ENCODE measurements around the gene GRIK5.

GRIK5 gene

DNA sequence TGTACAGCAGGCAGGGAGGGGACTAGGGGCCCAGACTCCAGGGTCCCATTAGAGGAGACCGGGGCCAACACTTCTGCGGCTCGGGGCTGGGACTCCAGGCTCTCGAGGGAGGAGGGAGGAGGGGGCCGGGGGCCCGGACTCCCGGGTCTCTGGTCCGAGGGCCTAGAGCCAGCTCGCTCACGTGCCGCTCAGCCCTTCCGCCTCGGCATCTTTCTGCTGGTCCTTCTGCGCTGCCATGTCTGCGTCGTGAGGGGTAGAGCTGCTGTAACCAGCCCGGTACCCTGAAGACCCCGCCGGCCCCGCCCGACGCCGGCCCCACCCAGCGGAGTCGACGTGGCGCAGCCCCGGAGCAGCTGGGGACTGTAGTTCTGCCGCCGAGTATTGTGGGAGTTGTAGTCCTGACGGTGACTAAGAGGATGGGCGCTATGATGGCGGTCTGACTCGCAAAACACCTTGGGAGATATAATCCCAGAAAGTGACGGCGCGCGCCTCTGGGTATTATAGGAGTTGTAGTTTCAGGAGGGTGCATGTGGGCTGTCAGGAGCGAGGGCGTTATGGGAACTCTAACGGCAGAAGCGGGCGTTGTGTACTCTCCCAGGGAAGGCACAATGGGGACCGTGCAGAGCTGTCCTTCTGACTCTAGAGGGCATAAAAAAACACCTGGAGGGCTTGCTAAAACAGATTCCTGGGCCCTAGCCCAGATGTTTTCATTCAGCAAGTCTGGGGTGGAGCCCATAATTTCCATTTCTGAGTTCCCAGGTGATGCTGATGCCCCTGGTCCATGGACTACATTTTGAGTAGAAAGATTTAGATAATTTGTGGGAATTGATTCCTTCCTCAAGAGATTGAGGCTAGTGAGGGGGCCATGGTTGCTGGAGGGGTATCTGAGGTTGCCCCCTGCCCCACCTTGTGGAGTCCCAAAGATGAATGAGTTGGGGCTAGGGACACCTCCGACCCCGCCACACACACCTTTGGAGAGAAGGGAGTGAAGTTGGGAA is 110.7 kb downstream of the GRIK5 start, which contains the start of gene RABAC1 (continued):
- TF ChIP-seq, protein P1, sequence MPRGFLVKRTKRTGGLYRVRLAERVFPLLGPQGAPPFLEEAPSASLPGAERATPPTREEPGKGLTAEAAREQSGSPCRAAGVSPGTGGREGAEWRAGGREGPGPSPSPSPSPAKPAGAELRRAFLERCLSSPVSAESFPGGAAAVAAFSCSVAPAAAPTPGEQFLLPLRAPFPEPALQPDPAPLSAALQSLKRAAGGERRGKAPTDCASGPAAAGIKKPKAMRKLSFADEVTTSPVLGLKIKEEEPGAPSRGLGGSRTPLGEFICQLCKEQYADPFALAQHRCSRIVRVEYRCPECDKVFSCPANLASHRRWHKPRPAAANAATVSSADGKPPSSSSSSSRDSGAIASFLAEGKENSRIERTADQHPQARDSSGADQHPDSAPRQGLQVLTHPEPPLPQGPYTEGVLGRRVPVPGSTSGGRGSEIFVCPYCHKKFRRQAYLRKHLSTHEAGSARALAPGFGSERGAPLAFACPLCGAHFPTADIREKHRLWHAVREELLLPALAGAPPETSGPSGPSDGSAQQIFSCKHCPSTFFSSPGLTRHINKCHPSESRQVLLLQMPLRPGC (tag by site-specific recombination; IDR thresholded peaks at IDR 0.05): no peak

DNA sequence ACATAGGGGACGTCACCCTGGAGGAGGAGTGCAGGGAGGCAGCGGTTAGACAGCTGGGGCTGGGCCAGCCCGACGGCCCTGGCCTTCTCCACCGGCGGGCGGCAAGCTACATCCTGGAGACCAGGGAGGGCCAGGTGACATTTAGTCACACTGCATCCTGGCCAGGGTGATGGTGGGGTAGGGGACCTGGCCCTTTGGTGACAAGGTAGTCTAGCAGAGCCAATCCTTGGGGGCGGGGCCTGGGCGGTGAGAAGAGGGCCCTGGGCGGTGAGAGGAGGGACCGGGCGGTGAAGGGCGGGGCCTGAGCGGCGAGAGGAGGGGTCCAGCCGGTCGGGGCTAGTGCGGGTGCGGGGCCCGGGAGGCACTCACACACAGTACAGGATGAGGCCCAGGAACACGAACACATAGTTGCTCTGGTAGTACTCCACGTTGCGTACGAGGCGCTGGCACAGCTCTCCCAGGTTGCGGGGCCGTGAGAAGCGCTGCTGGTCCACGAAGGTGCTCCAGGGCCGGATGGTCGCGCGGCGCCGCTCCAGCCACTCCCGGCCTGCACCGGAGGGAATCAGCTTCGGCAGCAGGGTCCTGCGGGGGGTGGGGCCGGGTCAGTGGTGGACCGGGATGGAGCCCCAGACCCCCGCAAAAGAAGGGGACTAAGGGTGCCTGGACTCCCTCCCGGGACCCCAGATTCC is 111.5 kb downstream of the GRIK5 start:
- H3K9me3 ChIP-seq (ENCODE audit: control insufficient read depth, insufficient read depth, low read depth, low read length): no peaks in the 10 kb centered on the region
- peak overlapping the region; percentile 90 for H3K27ac ChIP-seq (ENCODE audit: extremely low read depth, low read depth, low read length)
- peaks cover 18 to 20% of the 10 kb centered on the region in 2 experiments; a peak in 2 of 3 replicates for H3K36me3 ChIP-seq (ENCODE audit: control insufficient read depth in 2 of 2, insufficient read depth in 1 of 2, low read length in 2 of 2)
- H3K4me1 ChIP-seq (ENCODE audit: control insufficient read depth, insufficient read depth, low read length): peaks cover 10% of the 10 kb centered on the region
- CTCF ChIA-PET: interaction anchor here (0.6 to 4.4 kb wide), 25 partner anchors 10 to 312 kb away, joined by 3 to 73 read pairs (median 3); partner anchors contain the start of genes ARHGEF1, CD79A and RPS19
- POLR2A ChIA-PET: interaction anchor here (0.6 to 4.3 kb wide), 17 partner anchors 17 to 285 kb away, joined by 3 to 56 read pairs (median 4); partner anchors contain the start of genes RPS19 and ZNF574
- H3K4me3 ChIP-seq (ENCODE audit: low read depth, low read length): peak overlapping the region; percentile 66
- peak; percentile 58; the same call in 1 of the 2 replicates for TF ChIP-seq ZNF600 (tag by site-specific recombination; IDR thresholded peaks at IDR 0.05)
- TF ChIP-seq, protein P1 (tag by site-specific recombination; IDR thresholded peaks at IDR 0.05): no peak
- no peak for TF ChIP-seq ZIC2 (tag by site-specific recombination; IDR thresholded peaks at IDR 0.05)
- no peak for TF ChIP-seq SCRT2 (tag by site-specific recombination; IDR thresholded peaks at IDR 0.05)
- no peak for TF ChIP-seq YY1 (tag by site-specific recombination; IDR thresholded peaks at IDR 0.05)
- TF ChIP-seq ZNF701 (tag by site-specific recombination; IDR thresholded peaks at IDR 0.05): no peak
- TF ChIP-seq ZBTB8A (tag by site-specific recombination; IDR thresholded peaks at IDR 0.05): no peak
- TF ChIP-seq ZNF621 (tag by site-specific recombination; IDR thresholded peaks at IDR 0.05): no peak
- TF ChIP-seq, protein P2, sequence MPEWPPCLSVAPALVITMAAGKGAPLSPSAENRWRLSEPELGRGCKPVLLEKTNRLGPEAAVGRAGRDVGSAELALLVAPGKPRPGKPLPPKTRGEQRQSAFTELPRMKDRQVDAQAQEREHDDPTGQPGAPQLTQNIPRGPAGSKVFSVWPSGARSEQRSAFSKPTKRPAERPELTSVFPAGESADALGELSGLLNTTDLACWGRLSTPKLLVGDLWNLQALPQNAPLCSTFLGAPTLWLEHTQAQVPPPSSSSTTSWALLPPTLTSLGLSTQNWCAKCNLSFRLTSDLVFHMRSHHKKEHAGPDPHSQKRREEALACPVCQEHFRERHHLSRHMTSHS (tag by site-specific recombination; IDR thresholded peaks at IDR 0.05): no peak
- TF ChIP-seq, protein P3, sequence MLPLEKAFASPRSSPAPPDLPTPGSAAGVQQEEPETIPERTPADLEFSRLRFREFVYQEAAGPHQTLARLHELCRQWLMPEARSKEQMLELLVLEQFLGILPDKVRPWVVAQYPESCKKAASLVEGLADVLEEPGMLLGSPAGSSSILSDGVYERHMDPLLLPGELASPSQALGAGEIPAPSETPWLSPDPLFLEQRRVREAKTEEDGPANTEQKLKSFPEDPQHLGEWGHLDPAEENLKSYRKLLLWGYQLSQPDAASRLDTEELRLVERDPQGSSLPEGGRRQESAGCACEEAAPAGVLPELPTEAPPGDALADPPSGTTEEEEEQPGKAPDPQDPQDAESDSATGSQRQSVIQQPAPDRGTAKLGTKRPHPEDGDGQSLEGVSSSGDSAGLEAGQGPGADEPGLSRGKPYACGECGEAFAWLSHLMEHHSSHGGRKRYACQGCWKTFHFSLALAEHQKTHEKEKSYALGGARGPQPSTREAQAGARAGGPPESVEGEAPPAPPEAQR (tag by site-specific recombination; IDR thresholded peaks at IDR 0.05): no peak
- no peak for TF ChIP-seq ZNF510 (tag by site-specific recombination; IDR thresholded peaks at IDR 0.05; ENCODE audit: insufficient replicate concordance)
- TF ChIP-seq KLF10 (tag by site-specific recombination; IDR thresholded peaks at IDR 0.05): no peak
- TF ChIP-seq, protein P4, sequence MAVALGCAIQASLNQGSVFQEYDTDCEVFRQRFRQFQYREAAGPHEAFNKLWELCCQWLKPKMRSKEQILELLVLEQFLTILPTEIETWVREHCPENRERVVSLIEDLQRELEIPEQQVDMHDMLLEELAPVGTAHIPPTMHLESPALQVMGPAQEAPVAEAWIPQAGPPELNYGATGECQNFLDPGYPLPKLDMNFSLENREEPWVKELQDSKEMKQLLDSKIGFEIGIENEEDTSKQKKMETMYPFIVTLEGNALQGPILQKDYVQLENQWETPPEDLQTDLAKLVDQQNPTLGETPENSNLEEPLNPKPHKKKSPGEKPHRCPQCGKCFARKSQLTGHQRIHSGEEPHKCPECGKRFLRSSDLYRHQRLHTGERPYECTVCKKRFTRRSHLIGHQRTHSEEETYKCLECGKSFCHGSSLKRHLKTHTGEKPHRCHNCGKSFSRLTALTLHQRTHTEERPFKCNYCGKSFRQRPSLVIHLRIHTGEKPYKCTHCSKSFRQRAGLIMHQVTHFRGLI (tag by site-specific recombination; IDR thresholded peaks at IDR 0.05): no peak
- TF ChIP-seq EGR2 (tag by site-specific recombination; IDR thresholded peaks at IDR 0.05; ENCODE audit: low read depth): no peak
- TF ChIP-seq ZNF354C (tag by site-specific recombination; IDR thresholded peaks at IDR 0.05; ENCODE audit: borderline replicate concordance, low read depth): no peak
- TF ChIP-seq ZNF610 (tag by site-specific recombination; IDR thresholded peaks at IDR 0.05; ENCODE audit: borderline replicate concordance): peak; percentile 34; the same call in 1 of the 2 replicates
- TF ChIP-seq ZNF747 (tag by site-specific recombination; IDR thresholded peaks at IDR 0.05): no peak
- TF ChIP-seq ZNF555 (tag by site-specific recombination; conservative IDR thresholded peaks at IDR 0.05): no peak
- peak; percentile 87; the same call in 1 of the 2 replicates for TF ChIP-seq REPIN1 (tag by site-specific recombination; IDR thresholded peaks at IDR 0.05; ENCODE audit: low read depth)
- TF ChIP-seq ZNF629 (tag by site-specific recombination; IDR thresholded peaks at IDR 0.05): no peak
- TF ChIP-seq ZNF2 (tag by site-specific recombination; IDR thresholded peaks at IDR 0.05): no peak
- no peak for TF ChIP-seq ZNF596 (tag by site-specific recombination; IDR thresholded peaks at IDR 0.05)
- no peak for TF ChIP-seq ZNF658 (tag by site-specific recombination; IDR thresholded peaks at IDR 0.05)
- TF ChIP-seq ZNF585B (tag by site-specific recombination; IDR thresholded peaks at IDR 0.05): no peak
- no peak for TF ChIP-seq ZNF302 (tag by site-specific recombination; IDR thresholded peaks at IDR 0.05; ENCODE audit: low read depth)
- no peak for TF ChIP-seq ZNF248 (tag by site-specific recombination; IDR thresholded peaks at IDR 0.05)
- TF ChIP-seq KLF1 (tag by site-specific recombination; IDR thresholded peaks at IDR 0.05): peak; percentile 85
